Stimulated activated CD4-positive, alpha-beta T cell treated with anti-CD3 and anti-CD28 coated beads, TNF-alpha, amount 100 ng/mL, for 48 hours (primary cell): Measurements from ENCODE around the gene E2F1.

ENCODE experiments used
- DNase-seq, 3 donors: peaks; one replicate each; pipeline ENCODE4 v3.0.0-alpha.2; 2020; ENCODE audit warnings: low read depth in 3 of 3

Gene E2F1

DNA sequence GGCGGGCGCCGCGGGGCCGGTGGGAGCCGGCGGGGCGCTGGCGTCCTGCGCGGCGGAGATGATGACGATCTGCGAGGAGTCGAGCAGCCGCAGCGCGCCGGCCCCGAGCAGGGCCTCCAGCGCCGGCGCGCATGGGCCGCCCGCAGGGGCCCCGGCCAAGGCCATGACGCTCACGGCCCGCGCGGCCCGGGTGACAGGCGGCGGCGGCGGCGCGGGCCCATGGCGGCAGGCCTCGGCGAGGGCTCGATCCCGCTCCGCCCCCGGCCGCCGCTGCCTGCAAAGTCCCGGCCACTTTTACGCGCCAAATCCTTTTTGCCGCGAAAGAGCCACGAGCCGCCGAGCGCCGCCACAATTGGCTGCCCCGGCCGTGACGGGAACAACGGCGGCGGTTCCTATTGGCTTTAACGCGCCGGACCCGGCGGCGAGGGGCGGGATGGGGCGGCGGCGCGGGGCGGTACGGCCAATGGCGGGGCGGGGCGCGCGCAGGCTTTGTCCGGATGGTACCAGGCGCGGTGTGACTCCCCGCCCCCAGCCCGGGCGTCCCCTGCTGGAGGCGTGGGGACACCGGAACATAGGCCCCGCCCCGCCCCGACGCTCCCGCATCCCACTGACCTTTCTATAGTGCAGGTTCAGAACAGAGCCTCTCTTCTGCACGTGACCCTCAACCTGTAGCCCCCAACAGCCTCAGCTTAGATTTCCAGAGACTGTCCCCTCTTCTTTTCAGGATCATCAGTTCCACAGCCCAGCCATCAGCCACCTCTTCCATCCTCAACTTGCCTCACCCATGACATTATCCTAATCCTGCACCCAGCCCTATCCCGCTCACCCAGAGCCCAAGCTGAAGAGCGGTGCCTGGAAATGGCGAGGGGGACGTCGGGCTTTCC, at the start of gene E2F1:
E2F1 (minus strand) TSS at position 286 of the 884 bp plus-strand sequence; CDS start at position 165, 121 bp downstream.
- DNase-seq = peak; percentile 92 to 98 (median 94)

DNA sequence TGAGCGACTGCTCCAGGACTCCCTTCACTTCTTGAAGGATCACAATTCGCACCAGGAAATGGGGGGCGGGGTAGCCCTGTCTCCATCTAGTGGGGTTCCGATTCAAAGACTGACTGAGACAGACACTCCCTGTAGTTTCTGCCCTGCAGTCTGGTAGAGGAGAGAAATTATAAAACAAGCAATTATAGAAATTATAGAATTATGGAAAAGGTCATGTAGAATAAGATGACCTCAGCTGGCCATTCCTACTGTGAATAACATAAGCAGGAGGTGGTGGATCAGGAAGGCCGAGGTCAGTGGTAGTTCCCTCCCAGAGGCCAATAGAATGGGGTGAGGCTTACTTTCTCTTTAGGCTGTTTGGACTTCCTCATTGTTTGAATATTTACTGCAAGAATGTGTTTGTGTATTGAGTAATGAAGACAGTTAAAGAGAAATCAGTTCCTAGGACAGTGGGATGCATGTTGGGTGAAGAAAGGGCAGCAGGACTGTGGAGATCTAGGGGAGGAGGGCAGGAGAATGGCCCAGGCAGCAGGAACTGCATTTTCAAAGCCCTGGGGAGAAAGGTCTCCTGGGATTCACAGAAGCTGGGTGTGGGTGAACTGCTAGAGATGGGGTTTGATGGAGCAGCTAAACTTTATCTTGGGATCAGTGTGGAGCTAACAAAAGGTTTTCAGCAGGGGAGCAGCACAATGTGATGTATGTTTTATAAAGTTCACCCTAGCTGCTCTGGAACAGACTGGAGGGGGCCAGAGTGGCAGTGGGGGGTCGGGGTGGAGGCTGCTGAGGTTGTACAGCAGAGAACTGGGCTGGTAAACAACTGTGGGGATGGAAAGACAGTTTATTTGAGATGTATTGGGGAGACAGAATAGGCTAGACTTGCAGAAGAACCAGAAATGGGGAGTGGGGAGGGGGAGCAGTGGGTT, 47.7 kb upstream of the E2F1 start:
- DNase-seq = no peak

DNA sequence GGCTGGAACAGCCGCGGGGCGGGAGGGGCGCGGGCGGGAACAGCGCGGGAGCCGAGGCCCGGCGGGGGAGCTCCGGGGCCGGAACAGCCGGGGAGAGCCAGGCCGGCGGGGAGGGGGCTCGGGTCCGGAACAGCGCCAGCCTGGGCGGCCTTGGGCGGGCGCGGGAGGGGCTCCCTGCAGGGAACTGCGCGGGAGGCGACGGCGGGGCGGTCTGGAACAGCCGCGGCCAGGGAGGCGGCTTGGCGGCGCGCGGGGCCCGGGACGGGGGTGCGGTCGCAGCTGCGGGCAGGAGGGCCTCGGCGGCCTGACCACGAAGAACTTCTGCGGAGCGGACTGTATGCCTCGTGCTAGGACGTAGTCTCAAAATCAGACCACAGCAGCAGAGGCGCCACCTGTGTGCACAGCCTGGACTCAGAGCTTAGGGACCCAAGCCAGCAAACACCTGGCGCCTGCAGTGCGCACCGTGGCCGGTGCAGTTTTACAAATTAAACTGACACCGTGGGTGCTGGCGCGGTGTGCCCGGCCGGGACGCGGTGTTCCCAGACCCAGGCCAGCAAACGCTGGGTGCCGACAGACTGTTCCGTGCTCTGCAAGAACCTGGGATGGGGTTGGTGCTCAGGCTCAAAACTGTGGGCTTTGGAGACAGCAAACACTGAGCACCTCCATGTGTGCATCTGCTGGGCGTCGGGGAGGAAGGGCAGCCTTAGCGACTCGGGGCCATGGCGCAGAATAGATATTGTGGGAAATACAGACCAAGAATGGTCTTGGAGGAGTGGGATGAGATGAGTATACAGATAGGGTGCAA, 46.2 kb upstream of the E2F1 start:
- peak in 2 of 3 donors; percentile 65 to 70 for DNase-seq

GRCh38 chr20:33731693-33732165, 45.5 kb upstream of the E2F1 start, which contains the start of gene ZNF341:
Gene ZNF341 (plus strand): TSS chr20:33731996. CDS start chr20:33732022, 26 bp downstream.
- DNase-seq = peak; percentile 81 to 82 (median 81)

DNA sequence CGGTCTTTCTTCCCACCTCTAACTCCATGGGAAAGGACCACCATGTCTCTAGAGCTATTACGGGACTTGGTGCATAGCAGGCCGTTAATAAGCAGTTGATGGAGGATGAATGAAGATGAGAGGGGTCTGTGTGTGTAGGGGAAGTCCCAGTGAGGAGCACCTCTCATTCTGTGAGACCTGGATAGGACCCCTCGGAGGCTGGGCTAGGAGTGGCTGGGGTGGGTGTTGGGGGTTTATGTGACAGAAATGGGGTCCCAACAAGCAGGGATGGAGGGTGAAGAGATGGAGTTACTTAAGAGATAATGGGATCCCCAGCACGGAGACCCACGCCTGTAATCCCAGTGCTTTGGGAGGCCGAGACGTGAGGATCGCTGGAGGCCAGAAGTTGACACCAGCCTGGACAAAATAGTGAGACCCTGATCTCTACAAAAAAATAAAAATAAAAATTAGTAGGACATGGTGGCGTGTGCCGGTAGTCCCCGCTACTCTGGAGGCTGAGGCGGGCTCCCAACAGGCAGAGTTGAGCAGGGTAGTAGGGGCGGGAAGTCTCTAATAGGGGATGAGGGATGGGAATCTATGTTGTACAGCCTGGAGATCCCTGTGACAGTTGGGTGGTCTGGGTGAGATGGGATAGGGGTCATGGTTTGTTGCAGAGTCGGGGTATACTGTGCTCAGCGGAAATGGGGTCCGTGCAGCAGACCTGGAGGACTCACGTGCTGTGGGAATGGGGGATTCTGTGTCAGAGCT, 44.9 kb upstream of the E2F1 start:
- DNase-seq = no peak

GRCh38 chr20:33729101-33729500, 42.9 kb upstream of the E2F1 start:
- DNase-seq = no peak

GRCh38 chr20:33728463-33728862, 42.3 kb upstream of the E2F1 start:
- no peak for DNase-seq

DNA sequence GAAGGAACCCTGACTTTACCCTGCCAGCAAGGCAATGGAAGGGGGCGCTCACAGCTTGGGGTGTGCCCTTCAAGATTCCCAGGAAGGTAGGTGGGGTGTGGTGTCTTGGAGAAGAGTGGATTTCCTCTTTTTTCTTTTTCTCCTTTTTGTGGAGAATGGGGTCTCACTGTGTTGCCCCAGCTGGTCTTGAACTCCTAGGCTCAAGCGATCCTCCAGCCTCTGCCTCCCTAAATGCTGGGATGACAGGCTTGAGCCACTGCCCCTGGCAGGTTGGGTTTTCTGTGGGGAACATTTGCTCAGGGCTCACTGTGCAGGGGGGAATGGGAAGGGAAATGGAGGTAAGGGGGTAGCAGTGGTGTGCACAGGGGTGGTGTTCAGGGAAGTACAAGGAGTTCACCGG, 41.6 kb upstream of the E2F1 start:
- no peak for DNase-seq

GRCh38 chr20:33727115-33727479, 40.9 kb upstream of the E2F1 start:
- DNase-seq = no peak

DNA sequence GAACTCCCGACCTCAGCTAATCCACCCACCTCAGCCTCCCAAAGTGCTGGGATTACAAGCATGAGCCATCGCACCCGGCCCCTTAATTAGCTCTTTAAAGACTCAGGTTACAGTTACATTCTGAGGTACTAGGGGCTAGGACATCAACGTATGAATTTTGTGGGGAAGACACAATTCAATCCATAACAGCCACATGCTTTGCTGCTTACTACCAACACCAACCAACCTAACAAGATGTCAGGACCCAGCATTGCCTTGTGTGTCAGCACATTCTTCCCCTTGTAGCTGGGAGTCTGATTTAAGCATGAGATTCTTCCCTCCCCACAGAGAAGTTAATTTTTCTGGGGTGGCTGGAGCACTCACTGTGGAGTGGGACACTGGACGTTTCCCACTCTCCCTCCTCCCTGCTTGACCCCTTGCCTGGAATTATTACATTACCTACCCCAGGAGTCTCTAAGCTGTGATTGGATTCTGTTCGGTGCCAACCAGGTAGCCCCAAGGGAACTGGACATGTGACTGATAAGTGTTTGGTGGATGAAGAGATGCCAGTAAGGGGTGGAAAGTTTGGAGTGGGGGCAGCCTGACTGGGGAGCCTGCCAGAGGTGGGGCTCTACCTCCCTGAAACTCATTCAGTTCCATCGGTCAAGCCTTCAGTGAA, 39.6 kb upstream of the E2F1 start:
- no peak for DNase-seq

- no peak for DNase-seq
Observed at GRCh38 chr20:33724439-33725094, 38.4 kb upstream of the E2F1 start.

DNA sequence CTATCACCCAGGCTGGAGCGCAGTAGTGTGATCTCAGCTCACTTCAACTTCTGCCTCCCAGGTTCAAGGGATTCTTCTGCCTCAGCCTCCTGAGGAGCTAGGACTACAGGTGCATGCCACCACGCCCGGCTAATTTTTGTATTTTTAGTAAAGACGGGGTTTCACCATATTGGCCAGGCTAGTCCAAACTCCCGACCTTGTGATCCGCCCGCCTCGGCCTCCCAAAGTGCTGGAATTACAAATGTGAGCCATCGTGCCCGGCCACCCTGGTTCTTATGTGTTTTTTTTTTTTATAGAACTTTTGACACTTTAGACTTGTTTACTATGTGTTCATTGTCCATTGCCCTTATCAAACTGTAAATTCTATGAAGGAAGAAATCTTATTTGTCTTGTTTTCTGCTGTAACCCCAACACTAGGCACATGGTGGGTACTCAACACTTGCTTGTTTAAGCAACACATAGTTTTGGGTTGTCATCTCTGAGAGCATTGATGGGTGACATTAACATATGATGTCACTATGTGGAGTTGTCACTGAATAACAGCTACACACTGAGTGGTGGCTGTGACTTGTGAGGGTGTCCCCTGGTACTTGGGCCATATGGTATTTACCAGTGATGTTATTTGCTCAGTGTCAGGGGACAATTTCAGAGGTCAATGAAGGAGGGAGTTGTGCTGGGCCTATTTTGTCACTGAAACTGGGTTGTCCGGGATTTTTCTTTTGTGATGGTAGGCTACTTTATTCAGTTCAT, 35.4 kb upstream of the E2F1 start:
- DNase-seq = no peak

GRCh38 chr20:33719989-33720709, 34.0 kb upstream of the E2F1 start, which contains the start of gene PXMP4:
Gene PXMP4 (minus strand): TSS chr20:33720310. CDS start chr20:33720207, 103 bp downstream.
- peak; percentile 63 to 83 (median 73) for DNase-seq

DNA sequence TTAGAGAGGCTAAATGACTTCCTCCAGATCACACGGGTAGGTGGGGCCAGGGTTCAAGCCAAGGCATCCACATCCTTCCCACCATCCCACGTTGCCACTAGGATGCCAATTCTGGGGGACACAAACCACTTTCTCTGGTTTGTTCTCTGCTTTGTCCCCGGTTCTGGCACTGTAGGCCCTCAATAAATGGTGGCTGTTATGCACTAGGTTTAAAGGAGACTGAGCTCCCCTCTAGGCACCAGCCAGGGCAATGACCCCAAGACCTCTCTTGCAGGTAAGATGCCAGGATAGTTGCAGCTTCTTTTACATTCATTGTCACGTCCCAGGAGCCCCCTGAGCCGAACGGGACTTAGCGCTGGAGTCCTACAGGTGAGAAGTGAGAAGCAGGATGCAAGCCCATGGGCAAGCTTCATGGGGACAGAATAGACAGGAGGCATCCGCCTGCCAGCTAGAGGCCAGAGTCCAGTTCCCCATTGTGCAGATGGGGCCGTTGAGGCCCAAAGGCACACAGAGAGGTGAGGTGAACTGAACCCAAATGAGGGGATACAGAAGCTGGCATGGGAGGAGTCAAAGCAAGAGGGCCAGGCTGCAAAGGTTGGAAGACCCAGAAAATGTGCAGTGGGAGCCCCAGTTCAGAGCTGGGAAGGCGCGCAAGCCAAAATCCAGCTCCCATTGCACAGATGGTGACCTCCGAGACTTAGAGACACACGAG, 33.2 kb upstream of the E2F1 start:
- DNase-seq = no peak

GRCh38 chr20:33716498-33716897, 30.3 kb upstream of the E2F1 start:
- no peak for DNase-seq

DNA sequence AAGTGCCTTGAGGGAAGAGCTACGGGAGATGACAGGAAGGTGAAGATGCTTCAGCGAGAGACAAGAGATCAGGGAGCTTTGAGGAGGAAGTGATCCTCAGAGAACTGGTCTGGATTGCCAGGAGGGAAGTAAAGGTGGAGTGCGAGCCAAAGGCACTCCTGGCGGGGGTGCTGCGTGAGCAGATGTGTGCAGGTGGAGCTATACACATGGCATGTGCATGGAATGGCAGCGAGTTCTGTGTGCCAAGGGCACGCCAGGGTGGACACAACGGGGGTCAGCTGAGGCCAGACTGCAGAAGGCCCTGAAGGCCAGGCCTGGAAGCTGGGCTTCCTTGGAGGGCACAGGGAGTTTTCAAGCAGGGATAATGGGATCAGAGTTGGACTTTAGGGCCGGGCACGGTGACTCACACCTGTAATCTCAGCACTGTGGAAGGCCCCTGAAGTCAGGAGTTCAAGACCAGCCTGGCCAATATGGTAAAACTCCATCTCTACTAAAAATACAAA, 27.7 kb upstream of the E2F1 start:
- no peak for DNase-seq

GRCh38 chr20:33711446-33711738, 25.2 kb upstream of the E2F1 start:
- DNase-seq = no peak
